OCI-LY7 (cell line): ENCODE measurements around the gene ROCK2. TPM values are rescaled to one million over a fixed set of nuclear protein-coding genes. Genes with fewer than 3 reads are reported as not detected.

Experiments used
- BruUV-seq: library from RNA; stranded (reverse); fragments of 400-500 nt; replicated peaks from 2 replicates; lab custom pipeline; 2021; lab: Mats Ljungman, UMichigan
- CTCF ChIA-PET: fragments of 300-600 bp; sonication (Branson Sonifier 250); formaldehyde crosslinking; loops from one replicate; lab custom pipeline; 2022; ENCODE audit warnings: antibody characterized with exemption; ENCODE audit not compliant: unreplicated experiment; lab: Charles Lee
- POLR2A ChIA-PET: fragments of 300-600 bp; sonication (Branson Sonifier 250); formaldehyde crosslinking; loops from one replicate; lab custom pipeline; 2022; ENCODE audit warnings: antibody characterized with exemption; lab: Charles Lee
- DNase-seq: peaks from one replicate; pipeline ENCODE4 v3.0.0-alpha.2; 2015; ENCODE audit warnings: low spot score
- H2AFZ ChIP-seq: fragments of 200-600 bp; sonication (generic), shearing (Covaris generic); 2 replicates; pipeline ENCODE4 v1.6.1; 2014; ENCODE audit warnings: mild to moderate bottlenecking, antibody characterized with exemption, low read length, moderate library complexity
- H3K27ac ChIP-seq: fragments of 200-600 bp; sonication (generic); 2 replicates; pipeline ENCODE4 v1.5.1; 2014; ENCODE audit warnings: mixed run types, low read depth, mild to moderate bottlenecking, moderate library complexity, low read length, inconsistent platforms; ENCODE audit not compliant: poor library complexity, severe bottlenecking
- H3K36me3 ChIP-seq: fragments of 200-600 bp; sonication (generic); 2 replicates; pipeline ENCODE4 v1.6.1; 2014; ENCODE audit warnings: mild to moderate bottlenecking, antibody characterized with exemption, low read length, moderate library complexity, mixed read lengths; ENCODE audit not compliant: insufficient read depth
- H3K4me1 ChIP-seq: fragments of 200-600 bp; sonication (generic); 2 replicates; pipeline ENCODE4 v1.5.1; 2014; ENCODE audit warnings: mild to moderate bottlenecking, low read length; ENCODE audit not compliant: insufficient read depth, poor library complexity, severe bottlenecking
- H3K4me2 ChIP-seq: fragments of 200-600 bp; sonication (generic); 2 replicates; pipeline ENCODE4 v1.6.1; 2014; ENCODE audit warnings: mild to moderate bottlenecking, low read length
- H3K4me3 ChIP-seq: fragments of 200-600 bp; sonication (generic); 2 replicates; pipeline ENCODE4 v1.5.1; 2014; ENCODE audit warnings: mild to moderate bottlenecking, low read depth, low read length; ENCODE audit not compliant: poor library complexity, severe bottlenecking
- H3K79me2 ChIP-seq: fragments of 200-600 bp; sonication (generic); 2 replicates; pipeline ENCODE4 v1.6.1; 2016; ENCODE audit warnings: low read depth, mild to moderate bottlenecking, low read length, moderate library complexity, mixed read lengths; ENCODE audit not compliant: insufficient read depth
- H3K9me2 ChIP-seq: fragments of 200-600 bp; sonication (generic); 2 replicates; pipeline ENCODE4 v1.6.1; 2016; ENCODE audit warnings: mild to moderate bottlenecking, low read length, mixed read lengths; ENCODE audit not compliant: insufficient read depth
- H3K9me3 ChIP-seq: fragments of 200-600 bp; sonication (generic); 2 replicates; pipeline ENCODE4 v1.6.1; 2014; ENCODE audit warnings: mild to moderate bottlenecking, mixed run types, low read length, mixed read lengths
- H4K20me1 ChIP-seq: fragments of 200-600 bp; sonication (generic); 2 replicates; pipeline ENCODE4 v1.6.1; 2014; ENCODE audit warnings: mild to moderate bottlenecking, antibody characterized with exemption, low read length, moderate library complexity, mixed read lengths; ENCODE audit not compliant: insufficient read depth
- EZH2phosphoT487 ChIP-seq: fragments of 200-600 bp; sonication (generic); IDR thresholded peaks from 2 replicates; pipeline ENCODE4 v1.6.1; 2018; ENCODE audit warnings: low read depth, borderline replicate concordance, mild to moderate bottlenecking, mixed run types, antibody characterized with exemption, low read length, moderate library complexity, mixed read lengths
- intact Hi-C: fragments of 100-400 bp; cut with micrococcal nuclease; formaldehyde crosslinking; loops from one replicate; pipeline ENCODE4 v1.10.0; 2022; ENCODE audit not compliant: unreplicated experiment
- total RNA-seq, 2 experiments: library from RNA; depleted of rRNA in 1 of 2; stranded (reverse); fragments of >200 nt in 1 of 2; shearing (Covaris generic) in 1 of 2; gene quantifications; 2 replicates each; pipeline ENCODE4 v1.2.3, GENCODE V29; 2014 to 2022
- TF ChIP-seq, protein P1 (sequence below): fragments of 200-600 bp; sonication (generic); conservative IDR thresholded peaks from 2 replicates; pipeline ENCODE4 v1.5.1; 2014; ENCODE audit warnings: mild to moderate bottlenecking, antibody characterized with exemption, low read length, moderate library complexity, mixed read lengths

ROCK2 gene
- total RNA-seq, 2 experiments from 2014 or later: 12.4 to 21.0 TPM

GRCh38 chr2:11352781-11353537 is 8.5 kb upstream of the ROCK2 start:
- no peaks in the 10 kb centered on the region for H3K9me2 ChIP-seq
- H3K27ac ChIP-seq: no peak overlapping the region
- no peak overlapping the region for H3K4me2 ChIP-seq
- no peak overlapping the region for H2AFZ ChIP-seq
- ChIA-PET POLR2A (no interaction called here), CTCF (no interaction called here)
- no peaks in the 10 kb centered on the region for H3K9me3 ChIP-seq
- no peak overlapping the region for H3K4me3 ChIP-seq
- H3K4me1 ChIP-seq: no peaks in the 10 kb centered on the region
- no peaks in the 10 kb centered on the region for H3K79me2 ChIP-seq
- intact Hi-C loops: no loop called here
- no peak for TF ChIP-seq EZH2phosphoT487
- TF ChIP-seq, protein P1, sequence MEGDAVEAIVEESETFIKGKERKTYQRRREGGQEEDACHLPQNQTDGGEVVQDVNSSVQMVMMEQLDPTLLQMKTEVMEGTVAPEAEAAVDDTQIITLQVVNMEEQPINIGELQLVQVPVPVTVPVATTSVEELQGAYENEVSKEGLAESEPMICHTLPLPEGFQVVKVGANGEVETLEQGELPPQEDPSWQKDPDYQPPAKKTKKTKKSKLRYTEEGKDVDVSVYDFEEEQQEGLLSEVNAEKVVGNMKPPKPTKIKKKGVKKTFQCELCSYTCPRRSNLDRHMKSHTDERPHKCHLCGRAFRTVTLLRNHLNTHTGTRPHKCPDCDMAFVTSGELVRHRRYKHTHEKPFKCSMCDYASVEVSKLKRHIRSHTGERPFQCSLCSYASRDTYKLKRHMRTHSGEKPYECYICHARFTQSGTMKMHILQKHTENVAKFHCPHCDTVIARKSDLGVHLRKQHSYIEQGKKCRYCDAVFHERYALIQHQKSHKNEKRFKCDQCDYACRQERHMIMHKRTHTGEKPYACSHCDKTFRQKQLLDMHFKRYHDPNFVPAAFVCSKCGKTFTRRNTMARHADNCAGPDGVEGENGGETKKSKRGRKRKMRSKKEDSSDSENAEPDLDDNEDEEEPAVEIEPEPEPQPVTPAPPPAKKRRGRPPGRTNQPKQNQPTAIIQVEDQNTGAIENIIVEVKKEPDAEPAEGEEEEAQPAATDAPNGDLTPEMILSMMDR: no peak
- no peak for DNase-seq
- H3K36me3 ChIP-seq: no peaks in the 10 kb centered on the region
- no TSS peak for BruUV-seq
- no peaks in the 10 kb centered on the region for H4K20me1 ChIP-seq

GRCh38 chr2:11348209-11348749 is 3.8 kb upstream of the ROCK2 start:
- BruUV-seq: no TSS peak
- Histone ChIP-seq H3K4me2 (no peak overlapping the region), H3K4me1 (peaks cover 7% of the 10 kb centered on the region), H3K9me2 (no peaks in the 10 kb centered on the region), H3K79me2 (peaks cover 5% of the 10 kb centered on the region), H3K9me3 (no peaks in the 10 kb centered on the region), H3K36me3 (no peaks in the 10 kb centered on the region), H4K20me1 (peaks cover 3% of the 10 kb centered on the region; the same call in 1 of the 2 replicates), H3K27ac (no peak overlapping the region), H2AFZ (no peak overlapping the region), H3K4me3 (no peak overlapping the region)
- DNase-seq: no peak
- ChIA-PET CTCF (no interaction called here), POLR2A (no interaction called here)
- TF ChIP-seq, protein P1: no peak
- TF ChIP-seq EZH2phosphoT487: no peak
- intact Hi-C loops: no loop called here

DNA sequence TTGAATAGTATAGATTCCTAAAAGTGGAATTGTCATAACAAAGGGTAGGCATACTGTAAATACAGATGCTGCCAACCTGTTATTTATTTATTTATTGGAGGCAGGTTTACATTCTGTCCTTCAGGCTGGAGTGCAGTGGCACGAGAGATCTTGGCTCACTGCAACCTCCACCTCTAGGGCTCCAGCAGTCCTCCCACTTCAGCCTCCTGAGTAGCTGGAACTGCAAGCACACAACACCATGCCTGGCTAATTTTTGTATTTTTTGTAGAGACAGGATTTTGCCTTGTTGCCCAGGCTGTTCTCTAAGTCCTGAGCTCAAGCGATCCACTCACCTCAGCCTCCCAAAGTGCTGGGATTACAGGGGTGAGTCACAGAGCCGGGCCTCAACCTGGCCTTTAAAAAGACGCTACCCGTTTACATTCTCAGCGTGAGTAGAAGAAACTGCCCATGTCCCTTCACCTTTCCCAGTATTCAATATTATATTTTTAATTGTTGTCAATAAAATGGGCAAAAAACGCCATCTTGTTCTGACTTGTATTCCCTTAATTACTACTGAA is 3.0 kb upstream of the ROCK2 start:
- no peak overlapping the region for H3K4me2 ChIP-seq
- H3K36me3 ChIP-seq: no peaks in the 10 kb centered on the region
- H3K79me2 ChIP-seq: peaks cover 13% of the 10 kb centered on the region
- H3K9me3 ChIP-seq: no peaks in the 10 kb centered on the region
- intact Hi-C loops: no loop called here
- CTCF ChIA-PET: no interaction called here
- no peak overlapping the region for H3K4me3 ChIP-seq
- POLR2A ChIA-PET: no interaction called here
- TF ChIP-seq, protein P1: no peak
- no peak for TF ChIP-seq EZH2phosphoT487
- DNase-seq: no peak
- peaks cover 9% of the 10 kb centered on the region for H3K4me1 ChIP-seq
- BruUV-seq: no TSS peak
- peaks cover 11% of the 10 kb centered on the region for H4K20me1 ChIP-seq
- H2AFZ ChIP-seq: no peak overlapping the region
- H3K27ac ChIP-seq: no peak overlapping the region
- H3K9me2 ChIP-seq: no peaks in the 10 kb centered on the region
